Natural killer cell (primary cell): Measurements from ENCODE around the gene DIAPH2. TPM values are rescaled to one million over a fixed set of nuclear protein-coding genes. Genes with fewer than 3 reads are reported as not detected.

Experiments
- ATAC-seq, 3 donors: fragments of 150-1000 bp in 2 of 3; fragments of 200-7000 bp in 1 of 3; cut with Tn5 transposase; 1 replicate in 1 of 3; 2 replicates in 2 of 3; pipeline ENCODE4 v1.10.0; 2021; ENCODE audit warnings: mild to moderate bottlenecking in 2 of 3, moderate library complexity in 2 of 3
- DNase-seq, 2 donors: peaks; one replicate each; pipeline versions ENCODE4 v3.0.0 to v3.0.0-alpha.2; 2013 to 2021; ENCODE audit warnings: mixed read lengths in 1 of 2
- H3K27ac ChIP-seq: one replicate; pipeline ENCODE4 v1.5.1; 2013; ENCODE audit warnings: mild to moderate bottlenecking, low read length
- H3K27me3 ChIP-seq: one replicate; pipeline ENCODE4 v1.6.1; 2013; ENCODE audit warnings: low read length; ENCODE audit not compliant: control insufficient read depth, insufficient read depth
- H3K36me3 ChIP-seq: one replicate; pipeline ENCODE4 v1.6.1; 2013; ENCODE audit warnings: low read length; ENCODE audit not compliant: control insufficient read depth, insufficient read depth
- H3K4me1 ChIP-seq: one replicate; pipeline ENCODE4 v1.6.1; 2013; ENCODE audit warnings: low read length; ENCODE audit not compliant: control insufficient read depth, insufficient read depth
- H3K4me3 ChIP-seq: one replicate; pipeline ENCODE4 v1.5.1; 2013; ENCODE audit warnings: low read length
- H3K9me3 ChIP-seq: one replicate; pipeline ENCODE4 v1.6.1; 2013; ENCODE audit warnings: low read length; ENCODE audit not compliant: control insufficient read depth, insufficient read depth
- H3K27ac Mint-ChIP-seq, 2 donors: one replicate each; pipeline ENCODE4 v1.8.0; 2022; ENCODE audit warnings: mild to moderate bottlenecking in 2 of 2, mixed read lengths in 2 of 2, moderate library complexity in 1 of 2
- H3K27me3 Mint-ChIP-seq, 2 donors: one replicate each; pipeline ENCODE4 v1.8.0; 2022; ENCODE audit warnings: low read depth in 2 of 2, mixed read lengths in 2 of 2
- H3K36me3 Mint-ChIP-seq: one replicate; pipeline ENCODE4 v1.8.0; 2022; ENCODE audit warnings: mixed read lengths
- H3K4me1 Mint-ChIP-seq, 2 donors: one replicate each; pipeline ENCODE4 v1.8.0; 2022; ENCODE audit warnings: mixed read lengths in 2 of 2
- H3K4me3 Mint-ChIP-seq: one replicate; pipeline ENCODE4 v1.8.0; 2022; ENCODE audit warnings: mild to moderate bottlenecking, moderate library complexity, mixed read lengths
- H3K9me3 Mint-ChIP-seq, 2 donors: one replicate each; pipeline ENCODE4 v1.8.0; 2022; ENCODE audit warnings: mixed read lengths in 2 of 2
- CTCF ChIP-seq: fragments of 200-600 bp; IDR thresholded peaks from one replicate; pipeline ENCODE4 v1.8.0; 2022; ENCODE audit warnings: antibody characterized with exemption
- WGBS: methylation state at CpG from one replicate; pipeline ENCODE4 v1.1.7; 2013; ENCODE audit warnings: missing lambda C conversion rate; ENCODE audit not compliant: insufficient coverage; 5-methylcytosine and 5-hydroxymethylcytosine counted together
- intact Hi-C: fragments of 100-400 bp; cut with micrococcal nuclease; formaldehyde crosslinking; loops from one replicate; pipeline ENCODE4 v1.14.2; 2022
- total RNA-seq, 4 donors: library from RNA; stranded (reverse); fragments of 120-200 nt in 1 of 4; gene quantifications; one replicate each; pipeline versions ENCODE4 v1.2.3 to v1.2.4, GENCODE V29; 2013 to 2022

The DIAPH2 gene
- total RNA-seq, 3 donors from 2014 or later (not counting 1 experiment from before 2014, with no cell fraction given) = 17.0 to 18.2 (median 17.0) TPM

GRCh38 chrX:97504431-97504830 lies 819.8 kb downstream of the DIAPH2 start:
- ATAC-seq (no peak), DNase-seq (no peak)
- TF ChIP-seq CTCF = no peak
- no peaks in the 10 kb centered on the region for H3K4me1 Mint-ChIP-seq
- no peak overlapping the region for H3K4me3 ChIP-seq
- H3K4me3 Mint-ChIP-seq = no peak overlapping the region
- H3K9me3 Mint-ChIP-seq = no peaks in the 10 kb centered on the region
- H3K27me3 Mint-ChIP-seq = no peaks in the 10 kb centered on the region
- intact Hi-C loops = no loop called here
- no peaks in the 10 kb centered on the region for H3K9me3 ChIP-seq
- no peaks in the 10 kb centered on the region for H3K36me3 ChIP-seq
- no peak overlapping the region for H3K27ac Mint-ChIP-seq
- H3K27ac ChIP-seq = no peak overlapping the region
- no peaks in the 10 kb centered on the region for H3K27me3 ChIP-seq
- H3K36me3 Mint-ChIP-seq = no peaks in the 10 kb centered on the region
- no peaks in the 10 kb centered on the region for H3K4me1 ChIP-seq

- DNase-seq (no peak), ATAC-seq (no peak)
- TF ChIP-seq CTCF = no peak
- no peaks in the 10 kb centered on the region for H3K27me3 ChIP-seq
- no peak overlapping the region for H3K4me3 ChIP-seq
- no peaks in the 10 kb centered on the region for H3K36me3 ChIP-seq
- H3K9me3 Mint-ChIP-seq = no peaks in the 10 kb centered on the region
- H3K27ac ChIP-seq = no peak overlapping the region
- peaks cover 3 to 4% of the 10 kb centered on the region in 2 donors for H3K4me1 Mint-ChIP-seq
- H3K9me3 ChIP-seq = no peaks in the 10 kb centered on the region
- no peaks in the 10 kb centered on the region for H3K36me3 Mint-ChIP-seq
- no peak overlapping the region for H3K27ac Mint-ChIP-seq
- intact Hi-C loops = no loop called here
- H3K4me3 Mint-ChIP-seq = no peak overlapping the region
- no peaks in the 10 kb centered on the region for H3K4me1 ChIP-seq
- 82% methylated on average over 2 of the region's 2 CpGs for WGBS
- H3K27me3 Mint-ChIP-seq = no peaks in the 10 kb centered on the region
These were observed 833.1 kb downstream of the DIAPH2 start for GRCh38 chrX:97517763-97518162.

- no peak for ATAC-seq
- Histone ChIP-seq H3K27ac (no peak overlapping the region), H3K4me1 (no peaks in the 10 kb centered on the region), H3K9me3 (no peaks in the 10 kb centered on the region), H3K27me3 (no peaks in the 10 kb centered on the region), H3K4me3 (no peak overlapping the region), H3K36me3 (no peaks in the 10 kb centered on the region)
- H3K4me1 Mint-ChIP-seq = no peaks in the 10 kb centered on the region
- no peak overlapping the region for H3K4me3 Mint-ChIP-seq
- H3K9me3 Mint-ChIP-seq = no peaks in the 10 kb centered on the region
- 88% methylated on average over 1 of the region's 2 CpGs for WGBS
- no peak for TF ChIP-seq CTCF
- intact Hi-C loops = no loop called here
- no peaks in the 10 kb centered on the region for H3K27me3 Mint-ChIP-seq
- H3K36me3 Mint-ChIP-seq = no peaks in the 10 kb centered on the region
- no peak for DNase-seq
- H3K27ac Mint-ChIP-seq = no peak overlapping the region
These were observed 837.7 kb downstream of the DIAPH2 start for GRCh38 chrX:97522307-97522706.

- Histone ChIP-seq H3K27me3 (no peaks in the 10 kb centered on the region), H3K9me3 (no peaks in the 10 kb centered on the region), H3K36me3 (no peaks in the 10 kb centered on the region), H3K27ac (no peak overlapping the region), H3K4me3 (no peak overlapping the region), H3K4me1 (no peaks in the 10 kb centered on the region)
- peaks cover 4% of the 10 kb centered on the region for H3K36me3 Mint-ChIP-seq
- TF ChIP-seq CTCF = no peak
- peaks cover 0 to 2% of the 10 kb centered on the region in 2 donors for H3K9me3 Mint-ChIP-seq
- no peak for DNase-seq
- no peaks in the 10 kb centered on the region for H3K27me3 Mint-ChIP-seq
- no peak overlapping the region for H3K4me3 Mint-ChIP-seq
- H3K27ac Mint-ChIP-seq = no peak overlapping the region
- WGBS = 86% methylated on average over 2 of the region's 2 CpGs
- ATAC-seq = no peak
- intact Hi-C loops = no loop called here
- H3K4me1 Mint-ChIP-seq = peaks cover 8 to 9% of the 10 kb centered on the region in 2 donors
These were observed 839.7 kb downstream of the DIAPH2 start for GRCh38 chrX:97524340-97524739.
